IPS-20b (cell line): ENCODE measurements around the gene ORAI3.
A peak's percentile ranks its signal among the peaks of the same experiment; 100 is the strongest.

Experiments used
- H3K27ac ChIP-seq: one replicate; pipeline ENCODE4 v1.5.1; 2013; ENCODE audit warnings: low read length
- H3K27me3 ChIP-seq: 2 replicates; pipeline ENCODE4 v1.6.1; 2013; ENCODE audit warnings: mild to moderate bottlenecking, low read length, inconsistent platforms; ENCODE audit not compliant: insufficient read depth
- H3K36me3 ChIP-seq: 2 replicates; pipeline ENCODE4 v1.6.1; 2013; ENCODE audit warnings: low read depth, mild to moderate bottlenecking, inconsistent platforms, low read length, moderate library complexity; ENCODE audit not compliant: insufficient read depth
- H3K4me1 ChIP-seq: 2 replicates; pipeline ENCODE4 v1.6.1; 2013; ENCODE audit warnings: mild to moderate bottlenecking, control low read depth, inconsistent platforms, low read length, moderate library complexity; ENCODE audit not compliant: insufficient read depth
- H3K4me3 ChIP-seq: 2 replicates; pipeline ENCODE4 v1.5.1; 2013; ENCODE audit warnings: mild to moderate bottlenecking, low read length, inconsistent platforms
- H3K9ac ChIP-seq: 2 replicates; pipeline ENCODE4 v1.6.1; 2013; ENCODE audit warnings: low read depth, mild to moderate bottlenecking, inconsistent platforms, low read length, moderate library complexity
- H3K9me3 ChIP-seq: 2 replicates; pipeline ENCODE4 v1.6.1; 2013; ENCODE audit warnings: mild to moderate bottlenecking, low read depth, low read length, inconsistent platforms; ENCODE audit not compliant: insufficient read depth

ORAI3 gene

DNA sequence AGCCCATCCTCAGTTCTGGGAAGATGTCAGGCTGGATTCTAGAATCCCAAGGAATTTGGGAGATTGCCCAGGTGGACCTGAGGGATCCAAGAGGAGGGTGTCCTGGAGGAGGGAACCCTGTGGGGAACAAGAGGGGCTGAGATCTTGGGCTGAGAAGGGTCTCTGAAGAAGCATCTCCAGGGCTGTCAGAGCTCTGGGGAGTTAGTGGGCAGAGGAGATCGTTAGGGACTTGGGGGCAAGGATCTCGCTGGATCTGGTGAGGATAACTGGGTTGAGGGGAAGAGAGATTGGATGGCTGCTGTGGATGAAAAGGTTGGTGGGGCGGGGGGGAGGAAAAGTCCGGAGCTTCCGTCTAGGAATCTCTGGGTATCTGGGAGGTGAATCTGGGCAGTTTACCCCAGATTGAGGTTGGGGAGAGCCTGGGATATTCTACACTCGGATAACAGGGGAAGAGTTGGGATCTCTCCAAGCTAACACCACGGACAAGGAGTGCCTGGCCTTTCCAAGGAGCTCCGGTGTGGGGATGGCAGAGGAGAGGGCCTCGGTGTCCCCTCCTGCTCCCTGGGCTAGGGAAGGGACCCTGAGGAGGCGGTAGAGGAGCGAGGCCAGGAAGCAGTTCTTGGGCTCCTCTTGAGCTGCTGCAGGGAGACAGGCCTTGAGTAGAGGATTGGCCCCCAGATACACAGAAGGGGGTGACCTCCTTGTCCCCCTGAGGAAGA, 23.8 kb upstream of the ORAI3 start:
- Histone ChIP-seq H3K4me3 (peak overlapping the region; percentile 71), H3K9ac (peak overlapping the region; percentile 85), H3K36me3 (peaks cover 25% of the 10 kb centered on the region), H3K27me3 (no peaks in the 10 kb centered on the region), H3K27ac (peak overlapping the region; percentile 83), H3K9me3 (no peaks in the 10 kb centered on the region), H3K4me1 (no peaks in the 10 kb centered on the region; the same call in 1 of the 2 replicates)

DNA sequence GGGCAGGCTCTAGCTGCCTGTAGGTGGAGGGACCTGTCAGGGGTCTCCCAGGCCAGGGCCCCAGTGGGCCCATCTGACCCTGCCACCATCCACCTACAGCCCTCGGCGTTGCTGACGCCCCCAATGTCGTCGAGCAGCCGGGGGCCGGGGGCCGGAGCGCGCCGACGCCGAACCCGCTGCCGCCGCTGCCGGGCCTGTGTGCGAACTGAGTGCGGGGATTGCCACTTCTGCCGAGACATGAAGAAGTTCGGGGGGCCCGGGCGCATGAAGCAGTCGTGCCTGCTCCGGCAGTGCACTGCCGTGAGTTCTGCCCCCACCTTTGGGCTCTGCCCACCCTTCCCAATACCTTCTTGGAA, 23.3 kb upstream of the ORAI3 start:
- peaks cover 29% of the 10 kb centered on the region for H3K36me3 ChIP-seq

DNA sequence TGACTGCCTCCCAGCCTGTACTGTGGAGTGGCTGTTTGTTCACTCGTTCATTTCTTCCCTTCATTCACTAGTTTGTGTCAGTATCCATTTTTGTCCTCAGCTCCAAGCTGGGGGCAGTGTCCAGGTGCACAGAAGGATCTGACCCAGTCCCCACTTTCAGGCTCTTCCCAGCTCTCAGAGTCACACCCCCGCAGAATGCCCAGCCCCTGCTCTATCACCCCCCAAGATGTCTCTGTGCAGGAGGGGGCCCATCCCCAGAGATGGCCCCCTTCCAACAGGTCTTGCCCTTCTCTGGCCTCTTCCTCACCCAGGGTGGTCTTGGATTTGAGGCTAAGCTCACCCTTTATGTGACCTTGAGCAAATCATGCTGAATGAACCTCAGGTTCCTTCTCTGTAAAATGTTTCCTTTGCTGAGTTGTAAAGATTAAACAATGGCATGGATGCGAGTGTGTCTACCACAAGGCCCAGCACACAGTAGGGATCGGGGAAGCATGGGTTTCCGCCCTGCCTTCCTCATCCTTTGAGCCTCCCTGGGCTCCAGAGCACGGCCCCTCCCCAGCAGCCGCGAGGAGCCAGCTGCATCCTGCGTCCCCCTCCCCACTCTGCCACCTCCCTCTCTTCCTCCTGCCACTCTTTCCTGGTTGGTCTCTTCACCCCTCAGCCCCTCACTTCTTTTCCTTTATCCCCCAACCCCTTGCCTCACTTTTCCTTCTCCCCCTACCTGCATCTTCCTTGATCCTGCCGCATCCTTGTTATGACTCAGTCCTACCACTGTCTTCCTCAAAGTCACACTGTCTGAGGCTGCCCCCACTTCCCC, 22.7 kb upstream of the ORAI3 start:
- Histone ChIP-seq H3K9ac (no peak overlapping the region), H3K9me3 (no peaks in the 10 kb centered on the region), H3K27me3 (no peaks in the 10 kb centered on the region), H3K4me3 (no peak overlapping the region), H3K27ac (no peak overlapping the region), H3K4me1 (no peaks in the 10 kb centered on the region; the same call in 1 of the 2 replicates), H3K36me3 (peaks cover 35% of the 10 kb centered on the region)

More for the DNA sequence above, 23.3 kb upstream of the ORAI3 start:
- no peaks in the 10 kb centered on the region for H3K9me3 ChIP-seq
- H3K4me3 ChIP-seq: peak overlapping the region; percentile 71; the same call in 1 of the 2 replicates
- H3K9ac ChIP-seq: no peak overlapping the region; the same call in 1 of the 2 replicates
- H3K4me1 ChIP-seq: no peaks in the 10 kb centered on the region; the same call in 1 of the 2 replicates
- no peaks in the 10 kb centered on the region for H3K27me3 ChIP-seq
- H3K27ac ChIP-seq: no peak overlapping the region

- Histone ChIP-seq H3K9ac (no peak overlapping the region), H3K4me3 (no peak overlapping the region), H3K27ac (peak overlapping the region; percentile 50), H3K27me3 (no peaks in the 10 kb centered on the region), H3K36me3 (peaks cover 44% of the 10 kb centered on the region), H3K4me1 (no peaks in the 10 kb centered on the region; the same call in 1 of the 2 replicates), H3K9me3 (no peaks in the 10 kb centered on the region)
These were observed 21.7 kb upstream of the ORAI3 start for GRCh38 chr16:30926937-30927788.

- Histone ChIP-seq H3K9me3 (no peaks in the 10 kb centered on the region), H3K4me3 (no peak overlapping the region), H3K27ac (peak overlapping the region; percentile 50), H3K36me3 (peaks cover 50% of the 10 kb centered on the region), H3K4me1 (no peaks in the 10 kb centered on the region; the same call in 1 of the 2 replicates), H3K27me3 (no peaks in the 10 kb centered on the region), H3K9ac (no peak overlapping the region)
These were observed 21.0 kb upstream of the ORAI3 start for GRCh38 chr16:30927789-30928378.

GRCh38 chr16:30928390-30928789, 20.5 kb upstream of the ORAI3 start:
- H3K4me3 ChIP-seq: no peak overlapping the region
- no peaks in the 10 kb centered on the region for H3K9me3 ChIP-seq
- no peaks in the 10 kb centered on the region; the same call in 1 of the 2 replicates for H3K4me1 ChIP-seq
- H3K27me3 ChIP-seq: no peaks in the 10 kb centered on the region
- no peak overlapping the region for H3K9ac ChIP-seq
- H3K36me3 ChIP-seq: peaks cover 50% of the 10 kb centered on the region
- H3K27ac ChIP-seq: no peak overlapping the region

- no peaks in the 10 kb centered on the region; the same call in 1 of the 2 replicates for H3K4me1 ChIP-seq
- no peaks in the 10 kb centered on the region for H3K9me3 ChIP-seq
- H3K27me3 ChIP-seq: no peaks in the 10 kb centered on the region
- no peak overlapping the region for H3K4me3 ChIP-seq
- H3K9ac ChIP-seq: no peak overlapping the region
- no peak overlapping the region for H3K27ac ChIP-seq
- peaks cover 53% of the 10 kb centered on the region for H3K36me3 ChIP-seq
These were observed 19.7 kb upstream of the ORAI3 start for GRCh38 chr16:30929167-30929566.

DNA sequence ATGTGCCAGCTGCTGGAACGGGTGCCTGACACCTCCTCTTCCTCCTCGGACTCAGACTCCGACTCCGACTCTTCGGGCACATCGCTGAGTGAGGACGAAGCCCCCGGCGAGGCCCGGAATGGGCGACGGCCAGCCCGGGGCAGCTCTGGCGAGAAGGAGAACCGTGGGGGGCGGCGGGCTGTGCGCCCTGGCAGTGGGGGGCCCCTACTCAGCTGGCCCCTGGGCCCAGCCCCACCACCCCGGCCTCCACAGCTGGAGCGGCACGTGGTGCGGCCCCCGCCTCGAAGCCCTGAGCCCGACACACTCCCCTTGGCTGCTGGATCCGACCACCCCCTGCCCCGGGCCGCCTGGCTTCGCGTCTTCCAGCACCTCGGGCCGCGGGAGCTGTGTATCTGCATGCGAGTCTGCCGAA, 18.7 kb upstream of the ORAI3 start:
- H3K4me1 ChIP-seq: no peaks in the 10 kb centered on the region; the same call in 1 of the 2 replicates
- no peak overlapping the region for H3K4me3 ChIP-seq
- peaks cover 59% of the 10 kb centered on the region for H3K36me3 ChIP-seq
- no peak overlapping the region for H3K27ac ChIP-seq
- H3K9ac ChIP-seq: no peak overlapping the region
- H3K9me3 ChIP-seq: no peaks in the 10 kb centered on the region
- no peaks in the 10 kb centered on the region for H3K27me3 ChIP-seq

DNA sequence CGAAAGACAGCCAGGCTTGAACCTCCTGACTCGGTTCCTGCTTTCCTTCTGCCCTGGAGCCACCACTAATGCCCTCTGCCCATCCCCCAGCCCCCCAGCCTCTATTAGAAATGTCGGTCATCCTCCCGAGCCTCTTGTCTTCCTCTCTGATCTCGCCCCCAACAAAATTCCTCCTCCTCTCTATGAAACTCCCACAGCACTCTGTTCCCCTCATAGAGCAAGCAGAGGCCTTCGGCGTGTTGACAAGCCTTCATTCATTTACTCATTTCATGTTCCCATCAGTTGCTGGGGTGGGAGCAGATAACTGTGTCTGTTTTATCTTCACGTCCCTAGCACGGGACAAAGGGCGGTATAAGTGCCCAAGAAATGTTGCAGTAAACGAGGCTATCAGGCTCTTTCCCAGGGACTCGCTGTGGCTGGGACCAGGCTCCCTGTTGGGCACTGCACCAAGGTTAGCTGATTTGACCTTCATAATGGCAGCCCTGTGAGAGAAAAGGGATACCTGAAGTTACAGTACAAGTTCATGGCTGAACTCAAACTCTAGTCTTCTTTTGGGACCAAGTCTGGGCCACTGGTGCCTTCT, 17.7 kb upstream of the ORAI3 start:
- H3K36me3 ChIP-seq: peaks cover 64% of the 10 kb centered on the region
- H3K9ac ChIP-seq: no peak overlapping the region
- H3K27ac ChIP-seq: no peak overlapping the region
- no peaks in the 10 kb centered on the region for H3K27me3 ChIP-seq
- H3K9me3 ChIP-seq: no peaks in the 10 kb centered on the region
- H3K4me1 ChIP-seq: no peaks in the 10 kb centered on the region; the same call in 1 of the 2 replicates
- no peak overlapping the region for H3K4me3 ChIP-seq

GRCh38 chr16:30934827-30935557, 13.9 kb upstream of the ORAI3 start:
- Histone ChIP-seq H3K4me1 (no peaks in the 10 kb centered on the region), H3K36me3 (peaks cover 62% of the 10 kb centered on the region), H3K9ac (no peak overlapping the region), H3K27ac (no peak overlapping the region), H3K9me3 (no peaks in the 10 kb centered on the region), H3K27me3 (no peaks in the 10 kb centered on the region), H3K4me3 (no peak overlapping the region)
